LHCN-M2 (cell line): ENCODE data around the gene GPX3. TPM values are rescaled to one million over a fixed set of nuclear protein-coding genes. Genes with fewer than 3 reads are reported as not detected.

Experiments used
- DNase-seq: peaks from one replicate; pipeline ENCODE4 v3.0.0-alpha.2; 2012; ENCODE audit warnings: low read depth
- total RNA-seq: library from RNA; depleted of rRNA; stranded (reverse); fragments of >200 nt; gene quantifications from 2 replicates; pipeline ENCODE4 v1.2.3, GENCODE V29; 2014; rRNA removed

Gene GPX3
- total RNA-seq, 1 experiment from 2014 or later, result 1.0 TPM

DNA sequence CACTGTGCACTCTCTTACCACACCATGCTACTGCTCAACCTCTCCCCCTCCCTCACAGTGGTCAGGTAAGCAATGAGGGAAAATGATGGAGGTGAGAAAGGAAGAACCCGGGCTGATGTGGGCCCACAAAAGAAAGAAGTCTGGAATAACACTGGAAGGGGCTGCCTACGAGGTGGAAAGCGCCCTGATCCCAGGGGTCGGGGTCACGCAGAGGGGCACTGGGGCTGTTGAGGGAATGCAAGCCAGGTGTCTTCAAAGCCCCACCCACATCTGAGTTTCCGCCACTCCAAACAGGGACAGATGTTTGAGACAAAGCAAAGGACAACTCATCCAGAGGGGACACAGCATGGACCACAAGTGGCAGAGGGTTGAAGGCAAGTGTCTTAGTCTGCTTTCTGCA is 56.2 kb downstream of the GPX3 start:
- DNase-seq, result no peak

DNA sequence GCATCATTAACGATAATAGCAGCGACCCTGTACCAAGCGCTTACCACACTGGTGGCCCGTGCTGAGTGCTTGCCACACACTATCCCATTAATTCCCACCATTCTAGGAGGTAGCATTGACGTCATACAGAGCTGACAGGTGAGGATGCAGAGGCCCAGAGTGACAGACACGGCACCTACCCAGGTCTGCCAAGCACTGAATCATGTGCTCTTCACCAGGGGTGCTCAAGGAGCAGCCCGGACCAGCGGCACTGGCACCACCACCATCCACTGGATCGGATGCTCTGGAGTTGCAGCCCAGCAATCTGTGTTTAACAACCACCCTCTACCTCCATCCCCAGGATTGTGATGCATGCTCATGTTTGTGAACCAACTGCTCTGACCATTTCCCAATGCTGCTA is 57.0 kb downstream of the GPX3 start:
- no peak for DNase-seq

DNA sequence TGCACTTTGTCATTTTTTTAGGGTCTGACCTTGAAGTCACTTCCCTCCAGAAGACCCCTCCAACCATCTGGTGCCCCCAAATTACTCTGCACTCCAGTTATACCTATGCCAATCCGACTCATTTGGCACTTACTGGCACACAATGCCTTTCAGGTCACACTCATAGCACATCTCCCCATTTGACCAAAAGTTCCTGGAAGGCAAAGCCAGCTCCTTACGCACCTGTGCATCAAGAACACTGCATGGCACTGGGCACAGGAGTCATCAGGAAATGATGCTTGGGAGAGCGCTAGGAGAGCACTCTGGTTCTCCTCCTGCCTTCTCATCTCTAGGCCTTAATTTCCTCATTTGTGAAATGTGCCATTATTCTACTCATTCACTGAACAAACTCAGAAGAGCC is 57.6 kb downstream of the GPX3 start:
- no peak for DNase-seq

Other genes with a start within 250 kb of the GPX3 start
- gene SMIM3, start 241.8 kb upstream of the GPX3 start, total RNA-seq, result 234 and 236 TPM in 2 replicates
- 0.57 TPM in 1 of 2 replicates, not detected in the other for gene IRGM, start 174.1 kb upstream of the GPX3 start, total RNA-seq
- 6.6 and 7.2 TPM in 2 replicates for gene ZNF300, start 115.6 kb upstream of the GPX3 start, total RNA-seq
- gene TNIP1, start 60.4 kb downstream of the GPX3 start, total RNA-seq, result 151 and 186 TPM in 2 replicates
- gene ANXA6, start 137.2 kb downstream of the GPX3 start, total RNA-seq, result 777 and 795 TPM in 2 replicates
- gene CCDC69, start 203.5 kb downstream of the GPX3 start, total RNA-seq, result 0.13 and 0.29 TPM in 2 replicates
- gene GM2A, start 232.6 kb downstream of the GPX3 start, total RNA-seq, result 27.8 and 29.6 TPM in 2 replicates